Erythroblast (primary cell): ENCODE results near the gene RAD51AP1.

Experiments used
- GATA1 ChIP-seq: IDR thresholded peaks from 2 replicates; pipeline ENCODE4 v1.6.1; 2011; ENCODE audit warnings: low read depth, mild to moderate bottlenecking, control low read depth, low read length, moderate library complexity
- POLR2A ChIP-seq: IDR thresholded peaks from 2 replicates; pipeline ENCODE4 v1.6.1; 2011; ENCODE audit warnings: mild to moderate bottlenecking, low read length

GRCh38 chr12:4603946-4604345 is 65.3 kb downstream of the RAD51AP1 start:
- no peak for TF ChIP-seq POLR2A
- no peak for TF ChIP-seq GATA1
